ENCODE results near the gene C13orf46. TPM values are rescaled to one million over a fixed set of nuclear protein-coding genes. Genes with fewer than 3 reads are reported as not detected.

Gene C13orf46
- total RNA-seq, 4 donors from 2014 or later = 0.17 to 0.94 (median 0.44) TPM; not detected in 1

DNA sequence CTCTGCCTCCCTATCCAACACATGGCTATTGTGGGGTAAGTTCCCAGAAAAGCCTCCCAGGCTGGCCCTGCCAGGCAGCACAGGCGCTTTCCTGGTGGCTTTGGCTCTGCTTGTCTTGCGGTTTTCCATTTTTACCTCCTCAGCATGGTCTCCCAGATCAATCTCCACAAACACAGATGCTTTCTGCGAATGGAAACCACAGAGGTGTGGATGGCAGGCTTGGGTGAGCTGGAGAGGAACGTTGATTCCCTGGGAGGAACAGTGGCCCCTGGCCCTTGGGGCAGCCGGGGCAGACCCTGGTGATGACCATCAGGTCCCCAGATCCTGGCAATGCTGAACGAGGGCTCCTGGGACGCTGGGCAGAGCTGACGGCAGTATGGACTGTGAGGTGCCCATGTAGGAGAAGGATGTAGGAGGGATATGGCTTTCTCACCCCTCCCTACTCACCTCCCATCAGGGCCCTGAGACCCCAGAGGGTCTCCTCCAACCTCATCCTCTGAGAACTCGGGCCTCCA, 6.6 kb downstream of the C13orf46 start:
- TF ChIP-seq, protein P1, sequence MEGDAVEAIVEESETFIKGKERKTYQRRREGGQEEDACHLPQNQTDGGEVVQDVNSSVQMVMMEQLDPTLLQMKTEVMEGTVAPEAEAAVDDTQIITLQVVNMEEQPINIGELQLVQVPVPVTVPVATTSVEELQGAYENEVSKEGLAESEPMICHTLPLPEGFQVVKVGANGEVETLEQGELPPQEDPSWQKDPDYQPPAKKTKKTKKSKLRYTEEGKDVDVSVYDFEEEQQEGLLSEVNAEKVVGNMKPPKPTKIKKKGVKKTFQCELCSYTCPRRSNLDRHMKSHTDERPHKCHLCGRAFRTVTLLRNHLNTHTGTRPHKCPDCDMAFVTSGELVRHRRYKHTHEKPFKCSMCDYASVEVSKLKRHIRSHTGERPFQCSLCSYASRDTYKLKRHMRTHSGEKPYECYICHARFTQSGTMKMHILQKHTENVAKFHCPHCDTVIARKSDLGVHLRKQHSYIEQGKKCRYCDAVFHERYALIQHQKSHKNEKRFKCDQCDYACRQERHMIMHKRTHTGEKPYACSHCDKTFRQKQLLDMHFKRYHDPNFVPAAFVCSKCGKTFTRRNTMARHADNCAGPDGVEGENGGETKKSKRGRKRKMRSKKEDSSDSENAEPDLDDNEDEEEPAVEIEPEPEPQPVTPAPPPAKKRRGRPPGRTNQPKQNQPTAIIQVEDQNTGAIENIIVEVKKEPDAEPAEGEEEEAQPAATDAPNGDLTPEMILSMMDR (IDR thresholded peaks at IDR 0.05; ENCODE audit: low read depth) = no peak

DNA sequence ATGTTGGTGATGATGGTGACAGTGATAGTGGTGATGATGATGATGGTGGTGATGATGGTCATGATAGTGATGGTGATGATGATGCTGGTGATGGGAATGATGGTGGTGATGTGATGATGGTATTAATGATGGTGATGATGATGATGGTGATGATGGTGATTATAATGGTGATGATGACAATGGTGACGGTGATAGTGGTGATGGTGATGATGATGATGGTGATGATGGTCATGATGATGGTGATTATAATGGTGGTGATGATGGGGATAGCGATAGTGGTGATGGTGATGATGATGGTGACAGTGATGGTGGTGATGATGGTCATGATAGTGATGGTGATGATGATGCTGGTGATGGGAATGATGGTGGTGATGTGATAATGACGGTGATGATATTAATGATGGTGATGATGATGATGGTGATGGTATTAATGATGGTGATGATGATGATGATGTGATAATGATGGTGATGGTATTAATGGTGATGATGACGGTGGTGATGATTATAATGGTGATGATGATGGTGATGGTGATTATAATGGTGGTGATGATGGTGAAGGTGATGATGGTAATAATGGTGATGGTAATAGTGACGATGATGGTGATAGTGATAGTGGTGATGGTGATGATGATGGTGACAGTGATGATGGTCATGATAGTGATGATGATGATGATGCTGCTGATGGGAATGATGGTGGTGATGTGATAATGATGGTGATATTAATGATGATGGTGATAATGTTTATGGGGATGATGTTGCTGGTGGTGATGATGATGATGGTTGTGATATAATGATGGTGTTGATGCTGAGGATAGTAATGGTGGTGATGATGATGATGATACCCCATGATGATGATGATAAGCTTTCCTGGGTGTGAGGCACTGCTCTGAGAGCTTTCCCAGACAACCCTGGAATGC, 7.7 kb downstream of the C13orf46 start:
- TF ChIP-seq, protein P1 (IDR thresholded peaks at IDR 0.05; ENCODE audit: low read depth) = no peak

DNA sequence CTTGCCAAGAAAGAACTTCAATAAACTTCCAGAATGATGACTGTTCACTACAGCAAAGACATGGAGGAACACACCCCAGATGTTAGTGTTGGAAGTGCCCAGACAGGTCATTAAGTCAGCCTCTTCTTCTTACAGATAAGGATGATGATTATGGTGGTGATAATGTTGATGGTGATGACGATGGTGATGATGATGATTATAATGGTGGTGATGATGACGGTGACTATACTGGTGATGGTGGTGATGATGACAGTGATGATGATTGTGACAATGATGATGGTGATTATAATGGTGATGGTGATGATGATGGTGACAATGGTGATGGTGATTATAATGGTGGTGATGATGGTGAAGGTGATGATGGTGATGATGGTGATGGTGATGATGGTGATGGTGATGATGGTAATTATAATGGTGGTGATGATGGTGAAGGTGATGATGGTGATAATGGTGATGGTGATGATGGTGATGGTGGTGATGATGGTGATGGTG, 8.4 kb downstream of the C13orf46 start:
- TF ChIP-seq, protein P1 (IDR thresholded peaks at IDR 0.05; ENCODE audit: low read depth) = no peak

DNA sequence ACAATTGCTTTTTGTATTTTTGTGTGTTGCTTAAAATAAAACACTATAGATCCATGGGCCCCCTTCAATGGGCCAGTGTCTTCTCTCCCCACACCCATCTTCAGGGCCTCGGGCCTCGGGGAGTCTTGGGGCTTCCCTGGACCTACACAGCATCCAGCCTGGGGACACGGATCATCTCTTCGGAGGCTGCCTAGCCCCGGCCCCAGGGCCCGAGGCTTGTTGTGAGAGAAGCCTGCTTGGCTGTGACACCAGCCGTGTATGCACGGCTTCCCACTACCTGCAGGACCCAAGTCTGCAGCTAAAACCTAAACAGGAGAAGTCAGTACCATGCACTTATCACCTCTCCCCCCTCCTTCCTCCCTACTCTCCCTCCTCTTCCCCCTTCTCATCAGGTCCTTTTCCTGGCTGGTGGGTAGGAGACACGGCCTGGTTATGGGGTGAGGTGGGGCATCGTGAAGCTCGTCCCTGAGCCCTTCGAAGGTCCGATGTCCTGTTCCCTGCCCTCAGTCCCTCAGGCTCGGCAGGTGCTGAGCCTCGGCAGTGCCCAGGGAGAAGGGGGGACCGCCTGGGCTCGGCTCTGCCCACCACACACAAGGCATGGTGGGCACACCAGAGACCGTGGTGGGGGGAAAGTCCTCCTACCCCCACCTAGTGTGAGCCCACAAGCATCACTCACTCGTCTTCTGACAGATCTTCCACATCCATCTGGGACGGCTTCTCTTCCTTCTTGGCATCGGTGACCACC, 9.5 kb downstream of the C13orf46 start:
- TF ChIP-seq, protein P1 (IDR thresholded peaks at IDR 0.05; ENCODE audit: low read depth) = no peak

DNA sequence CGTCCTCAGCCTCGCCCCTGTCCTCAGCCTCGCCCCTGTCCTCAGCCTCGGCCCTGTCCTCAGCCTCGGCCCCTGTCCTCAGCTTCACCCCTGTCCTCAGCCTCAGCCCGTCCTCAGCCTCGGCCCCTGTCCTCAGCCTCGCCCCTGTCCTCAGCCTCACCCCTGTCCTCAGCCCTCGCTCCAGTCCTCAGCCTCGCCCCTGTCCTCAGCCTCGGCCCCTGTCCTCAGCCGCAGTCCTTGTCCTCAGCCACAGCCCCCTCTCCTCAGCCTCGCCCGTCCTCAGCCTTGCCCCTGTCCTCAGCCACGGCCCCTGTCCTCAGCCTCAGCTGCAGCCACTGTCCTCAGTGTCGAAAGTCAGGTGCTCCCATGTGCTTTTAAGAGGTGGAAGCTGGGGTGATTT, 10.5 kb downstream of the C13orf46 start:
- TF ChIP-seq, protein P1 (IDR thresholded peaks at IDR 0.05; ENCODE audit: low read depth) = no peak

DNA sequence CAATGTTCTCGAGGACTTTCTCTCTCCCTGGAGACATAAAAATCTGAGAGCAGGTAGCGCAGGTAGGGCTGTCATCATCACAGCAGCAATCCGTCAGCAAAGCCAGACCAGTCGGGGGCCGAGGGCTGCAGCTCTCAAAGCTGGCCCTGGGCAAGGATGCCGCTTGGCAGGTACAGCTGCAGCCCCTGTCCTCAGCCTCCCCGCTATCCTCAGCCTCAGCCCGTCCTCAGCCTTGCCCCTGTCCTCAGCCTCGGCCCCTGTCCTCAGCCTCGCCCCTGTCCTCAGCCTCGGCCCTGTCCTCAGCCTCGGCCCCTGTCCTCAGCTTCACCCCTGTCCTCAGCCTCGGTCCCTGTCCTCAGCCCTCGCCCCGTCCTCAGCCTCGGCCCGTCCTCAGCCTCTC, 10.9 kb downstream of the C13orf46 start:
- TF ChIP-seq, protein P1 (IDR thresholded peaks at IDR 0.05; ENCODE audit: low read depth) = no peak

DNA sequence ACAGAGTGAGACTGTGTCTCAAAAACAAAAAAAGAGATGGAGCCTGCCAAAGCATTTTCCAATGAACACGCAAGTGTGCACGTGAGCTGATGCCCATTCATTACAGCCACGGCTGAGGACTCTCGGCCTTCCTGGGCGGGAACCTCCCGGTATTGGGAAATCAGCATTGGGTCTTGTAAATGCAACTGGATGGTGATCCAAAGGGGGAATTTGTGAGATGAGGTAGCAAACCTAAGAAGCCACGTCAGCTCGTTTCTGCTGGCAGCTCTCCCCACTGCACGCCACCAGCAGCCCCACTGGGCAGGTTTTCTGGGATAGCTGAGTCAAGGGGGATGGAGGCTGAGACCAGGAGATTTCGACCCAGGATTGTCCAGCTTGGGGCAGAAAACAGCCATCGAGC, 11.5 kb downstream of the C13orf46 start:
- TF ChIP-seq, protein P1 (IDR thresholded peaks at IDR 0.05; ENCODE audit: low read depth) = no peak

All from subcutaneous adipose tissue (tissue), 4 donors.